IMR-90 (cell line): ENCODE results near the gene ZNF618. TPM values are rescaled to one million over a fixed set of nuclear protein-coding genes. Genes with fewer than 3 reads are reported as not detected.

ENCODE experiments used
- ATAC-seq: fragments of 200-7000 bp; cut with Tn5 transposase; 2 replicates; pipeline ENCODE4 v1.9.1; 2020; ENCODE audit warnings: low read depth, mild to moderate bottlenecking, moderate library complexity
- BruUV-seq: library from RNA; stranded (reverse); fragments of 400-500 nt; replicated peaks from 2 replicates; lab custom pipeline; 2021; lab: Mats Ljungman, UMichigan
- CTCF ChIA-PET: fragments of 300-600 bp; formaldehyde crosslinking; extraction: SDS; loops from one replicate; lab custom pipeline; 2021; ENCODE audit warnings: antibody characterized with exemption; lab: Yijun Ruan, JAX
- POLR2A ChIA-PET: fragments of 300-600 bp; sonication (Branson Sonifier 250); formaldehyde crosslinking; loops from one replicate; lab custom pipeline; 2022; ENCODE audit warnings: antibody characterized with exemption; ENCODE audit not compliant: unreplicated experiment; lab: Charles Lee
- DNase-seq: peaks from one replicate; pipeline ENCODE4 v3.0.0; 2013
- H2AFZ ChIP-seq: replicated peaks from 2 replicates; pipeline ENCODE3; 2013; ENCODE audit warnings: low read length, mild to moderate bottlenecking; ENCODE audit not compliant: poor library complexity
- H2AK5ac ChIP-seq: 2 replicates; pipeline ENCODE4 v1.6.1; 2013; ENCODE audit warnings: low read depth, low read length, inconsistent platforms
- H2AK9ac ChIP-seq: replicated peaks from 2 replicates; pipeline ENCODE3; 2013; ENCODE audit warnings: mild to moderate bottlenecking, low read depth, low read length, moderate library complexity; ENCODE audit not compliant: poor library complexity
- H2BK120ac ChIP-seq: 2 replicates; pipeline ENCODE4 v1.6.1; 2013; ENCODE audit warnings: low read depth, low read length, inconsistent platforms
- H2BK15ac ChIP-seq: 3 replicates; pipeline ENCODE4 v1.6.1; 2013; ENCODE audit warnings: low read depth, low read length, inconsistent platforms
- H2BK20ac ChIP-seq: 2 replicates; pipeline ENCODE4 v1.6.1; 2013; ENCODE audit warnings: low read depth, mild to moderate bottlenecking, inconsistent platforms, low read length, moderate library complexity
- H2BK5ac ChIP-seq: 2 replicates; pipeline ENCODE4 v1.6.1; 2013; ENCODE audit warnings: mild to moderate bottlenecking, low read depth, low read length, inconsistent platforms; ENCODE audit not compliant: poor library complexity, severe bottlenecking
- H3K14ac ChIP-seq: replicated peaks from 2 replicates; pipeline ENCODE4 v1.6.1; 2013; ENCODE audit warnings: low read depth, low read length, inconsistent platforms
- H3K18ac ChIP-seq: 2 replicates; pipeline ENCODE4 v1.6.1; 2013; ENCODE audit warnings: low read depth, low read length, control low read depth
- H3K23ac ChIP-seq: 2 replicates; pipeline ENCODE4 v1.6.1; 2013; ENCODE audit warnings: low read depth, low read length, inconsistent platforms
- H3K27ac ChIP-seq: 2 replicates; pipeline ENCODE4 v1.5.1; 2013; ENCODE audit warnings: mild to moderate bottlenecking, control low read depth, low read length; ENCODE audit not compliant: insufficient read depth
- H3K27me3 ChIP-seq: 2 replicates; pipeline ENCODE4 v1.6.1; 2013; ENCODE audit warnings: low read length; ENCODE audit not compliant: control insufficient read depth, insufficient read depth
- H3K36me3 ChIP-seq: 2 replicates; pipeline ENCODE4 v1.6.1; 2013; ENCODE audit warnings: low read length, mixed read lengths; ENCODE audit not compliant: control insufficient read depth, insufficient read depth
- H3K4ac ChIP-seq: 2 replicates; pipeline ENCODE4 v1.6.1; 2013; ENCODE audit warnings: low read depth, low read length, inconsistent platforms
- H3K4me1 ChIP-seq: 2 replicates; pipeline ENCODE4 v1.6.1; 2013; ENCODE audit warnings: low read length, mixed read lengths; ENCODE audit not compliant: control insufficient read depth, insufficient read depth
- H3K4me2 ChIP-seq: 2 replicates; pipeline ENCODE4 v1.6.1; 2013; ENCODE audit warnings: low read depth, mild to moderate bottlenecking, control low read depth, low read length, moderate library complexity
- H3K4me3 ChIP-seq: 2 replicates; pipeline ENCODE4 v1.5.1; 2013; ENCODE audit warnings: low read depth, mild to moderate bottlenecking, control low read depth, low read length, moderate library complexity; ENCODE audit not compliant: insufficient read depth
- H3K56ac ChIP-seq: 2 replicates; pipeline ENCODE4 v1.6.1; 2013; ENCODE audit warnings: low read length, inconsistent platforms; ENCODE audit not compliant: insufficient read depth; ENCODE audit errors: extremely low read depth
- H3K79me1 ChIP-seq, 2 experiments: 2 replicates each; pipeline ENCODE4 v1.6.1; 2013; ENCODE audit warnings: low read length in 2 of 2, inconsistent platforms in 1 of 2, low read depth in 1 of 2
- H3K9ac ChIP-seq: 2 replicates; pipeline ENCODE4 v1.6.1; 2013; ENCODE audit warnings: low read depth, low read length, control low read depth
- H3K9me1 ChIP-seq: 2 replicates; pipeline ENCODE4 v1.6.1; 2013; ENCODE audit warnings: low read length, inconsistent platforms; ENCODE audit not compliant: insufficient read depth
- H3K9me3 ChIP-seq: 2 replicates; pipeline ENCODE4 v1.6.1; 2013; ENCODE audit warnings: low read length; ENCODE audit not compliant: control insufficient read depth, insufficient read depth
- H4K20me1 ChIP-seq: 2 replicates; pipeline ENCODE4 v1.6.1; 2013; ENCODE audit warnings: low read length, inconsistent platforms; ENCODE audit not compliant: insufficient read depth
- H4K5ac ChIP-seq: 2 replicates; pipeline ENCODE4 v1.6.1; 2013; ENCODE audit warnings: mild to moderate bottlenecking, low read depth, low read length, control low read depth
- H4K8ac ChIP-seq, 2 experiments: 2 replicates each; pipeline ENCODE4 v1.6.1; 2013; ENCODE audit warnings: low read depth in 2 of 2, low read length in 2 of 2, control low read depth in 1 of 2, inconsistent platforms in 1 of 2
- H4K91ac ChIP-seq: 2 replicates; pipeline ENCODE4 v1.6.1; 2013; ENCODE audit warnings: low read depth, low read length, inconsistent platforms; ENCODE audit not compliant: insufficient read depth
- BHLHE40 ChIP-seq: fragments of 150-350 bp; IDR thresholded peaks from 2 replicates; pipeline ENCODE4 v1.6.1; 2016; ENCODE audit warnings: mild to moderate bottlenecking, low read depth, low read length
- CEBPB ChIP-seq: IDR thresholded peaks from 2 replicates; pipeline ENCODE4 v1.6.1; 2012; ENCODE audit warnings: low read depth, low read length, improper control_type of control experiment
- CHD1 ChIP-seq: IDR thresholded peaks from 2 replicates; pipeline ENCODE4 v1.6.1; 2012; ENCODE audit warnings: low read depth, low read length, improper control_type of control experiment
- ELK1 ChIP-seq: fragments of 150-350 bp; IDR thresholded peaks from 2 replicates; pipeline ENCODE4 v1.6.1; 2016; ENCODE audit warnings: low read depth, mild to moderate bottlenecking, low read length, moderate library complexity, borderline replicate concordance
- FOS ChIP-seq: fragments of 150-350 bp; IDR thresholded peaks from 2 replicates; pipeline ENCODE4 v1.6.1; 2016; ENCODE audit warnings: low read depth, low read length
- MAFK ChIP-seq: IDR thresholded peaks from 2 replicates; pipeline ENCODE4 v1.6.1; 2012; ENCODE audit warnings: low read depth, low read length, improper control_type of control experiment
- MAZ ChIP-seq: IDR thresholded peaks from 2 replicates; pipeline ENCODE4 v1.6.1; 2012; ENCODE audit warnings: low read depth, mild to moderate bottlenecking, low read length, improper control_type of control experiment, moderate library complexity, borderline replicate concordance
- MXI1 ChIP-seq: IDR thresholded peaks from 2 replicates; pipeline ENCODE4 v1.6.1; 2012; ENCODE audit warnings: low read depth, mild to moderate bottlenecking, low read length, moderate library complexity, borderline replicate concordance
- NFE2L2 ChIP-seq: fragments of 150-350 bp; IDR thresholded peaks from 2 replicates; pipeline ENCODE4 v1.6.1; 2016; ENCODE audit warnings: low read depth, mild to moderate bottlenecking, low read length
- POLR2A ChIP-seq: IDR thresholded peaks from 2 replicates; pipeline ENCODE4 v1.6.1; 2012; ENCODE audit warnings: mild to moderate bottlenecking, low read depth, low read length
- RAD21 ChIP-seq: IDR thresholded peaks from 2 replicates; pipeline ENCODE4 v1.6.1; 2012; ENCODE audit warnings: low read length, improper control_type of control experiment
- RCOR1 ChIP-seq: IDR thresholded peaks from 2 replicates; pipeline ENCODE4 v1.6.1; 2012; ENCODE audit warnings: mild to moderate bottlenecking, low read length, improper control_type of control experiment; ENCODE audit not compliant: insufficient replicate concordance
- RFX5 ChIP-seq: IDR thresholded peaks from 2 replicates; pipeline ENCODE4 v1.8.0; 2012; ENCODE audit warnings: low read depth, mild to moderate bottlenecking, low read length, moderate library complexity
- SMC3 ChIP-seq: fragments of 150-350 bp; IDR thresholded peaks from 2 replicates; pipeline ENCODE4 v1.6.1; 2016; ENCODE audit warnings: low read depth, mild to moderate bottlenecking, antibody characterized with exemption, low read length, moderate library complexity
- USF2 ChIP-seq: fragments of 150-350 bp; IDR thresholded peaks from 2 replicates; pipeline ENCODE4 v1.6.1; 2017; ENCODE audit warnings: mild to moderate bottlenecking, antibody characterized with exemption, low read length, low read depth
- WGBS, 2 experiments: methylation state at CpG; one replicate each; pipeline versions ENCODE4 v1.1.5 to v1.1.7; 2013; ENCODE audit warnings: missing lambda C conversion rate in 2 of 2; ENCODE audit not compliant: insufficient read length in 1 of 2; ENCODE audit errors: extremely low coverage in 2 of 2; 5-methylcytosine and 5-hydroxymethylcytosine counted together
- dilution Hi-C: fragments of 300-500 bp; cut with HindIII; formaldehyde crosslinking; loops from one replicate; pipeline ENCODE4 v1.14.3; 2018; ENCODE audit warnings: low sequenced_read_pairs; ENCODE audit not compliant: unreplicated experiment
- in situ Hi-C: fragments of 300-500 bp; cut with MboI; formaldehyde crosslinking; loops from 3 replicates; pipeline ENCODE4 v1.14.3; 2019; ENCODE audit warnings: low sequenced_read_pairs, inconsistent platforms, mixed read lengths
- intact Hi-C: fragments of 100-400 bp; cut with micrococcal nuclease; formaldehyde crosslinking; loops from 2 replicates; pipeline ENCODE4 v1.10.0; 2022
- polyA plus RNA-seq, 3 experiments: library from polyadenylated mRNA; depleted of rRNA; stranded (reverse); fragments of >200 nt; gene quantifications; 2 replicates each; pipeline ENCODE4 v1.2.3, GENCODE V29; 2012; ENCODE audit warnings: low replicate concordance in 1 of 3
- total RNA-seq: library from RNA; depleted of rRNA; stranded (reverse); fragments of >200 nt; gene quantifications from 2 replicates; pipeline ENCODE4 v1.2.3, GENCODE V29; 2012

ZNF618 gene
- total and polyA plus RNA-seq, 2 of the 4 experiments (the other 2 are of a cell fraction): 8.2 to 9.4 TPM

GRCh38 chr9:114057161-114057885 lies 181.2 kb downstream of the ZNF618 start (continued):
- no peak for TF ChIP-seq RFX5

- in situ Hi-C loops: no loop called here
- TF ChIP-seq RAD21 (no peak), ELK1 (no peak), CHD1 (no peak), RFX5 (no peak), RCOR1 (no peak), FOS (no peak), MAFK (no peak), CEBPB (no peak), SMC3 (no peak), USF2 (no peak), NFE2L2 (no peak), BHLHE40 (no peak), MAZ (no peak), MXI1 (no peak), POLR2A (no peak)
Measured at GRCh38 chr9:114058688-114059046, 182.6 kb downstream of the ZNF618 start.

More at GRCh38 chr9:114058688-114059046, 182.6 kb downstream of the ZNF618 start:
- peaks cover 6% of the 10 kb centered on the region; the same call in 1 of the 2 replicates for H3K27me3 ChIP-seq
- no peak overlapping the region for H4K91ac ChIP-seq
- no peak overlapping the region for H2BK5ac ChIP-seq
- no peak overlapping the region for H3K23ac ChIP-seq
- H2BK120ac ChIP-seq: no peak overlapping the region
- H3K4me1 ChIP-seq: no peaks in the 10 kb centered on the region
- DNase-seq (no peak), ATAC-seq (no peak)
- H4K8ac ChIP-seq: no peak overlapping the region
- no peak overlapping the region for H3K9ac ChIP-seq
- no peaks in the 10 kb centered on the region for H3K79me1 ChIP-seq
- H2AK5ac ChIP-seq: no peak overlapping the region
- no peaks in the 10 kb centered on the region for H4K20me1 ChIP-seq
- intact Hi-C loops (no loop called here), dilution Hi-C loops (no loop called here)
- no peak overlapping the region for H2BK15ac ChIP-seq
- H3K4me2 ChIP-seq: no peak overlapping the region
- H3K4ac ChIP-seq: no peak overlapping the region
- no peak overlapping the region for H4K5ac ChIP-seq
- no peak overlapping the region for H2AFZ ChIP-seq
- no CpG with 5 or more reads among the region's 4 CpGs for WGBS, 2 experiments
- ChIA-PET POLR2A (no interaction called here), CTCF (interaction anchor here (0.6 kb wide), 2 partner anchors 180 to 229 kb away, joined by 3 to 5 read pairs; no protein-coding TSS in a partner anchor)
- no peak overlapping the region for H2BK20ac ChIP-seq
- H2AK9ac ChIP-seq: no peak overlapping the region
- H3K4me3 ChIP-seq: no peak overlapping the region
- H3K56ac ChIP-seq: no peak overlapping the region
- H3K27ac ChIP-seq: no peak overlapping the region
- BruUV-seq: no TSS peak
- no peak overlapping the region for H3K18ac ChIP-seq
- H3K9me1 ChIP-seq: 0 out of 2 replicates have a peak, but pooled peaks cover 4% of the 10 kb centered on the region
- no peaks in the 10 kb centered on the region for H3K9me3 ChIP-seq
- no peak overlapping the region for H3K14ac ChIP-seq
- H3K36me3 ChIP-seq: peaks cover 4% of the 10 kb centered on the region; the same call in 1 of the 2 replicates
